ENCODE data around the gene TRABD. TPM values are rescaled to one million over a fixed set of nuclear protein-coding genes. Genes with fewer than 3 reads are reported as not detected.

TRABD gene
- total RNA-seq, 1 experiment from 2014 or later: 19.2 TPM

DNA sequence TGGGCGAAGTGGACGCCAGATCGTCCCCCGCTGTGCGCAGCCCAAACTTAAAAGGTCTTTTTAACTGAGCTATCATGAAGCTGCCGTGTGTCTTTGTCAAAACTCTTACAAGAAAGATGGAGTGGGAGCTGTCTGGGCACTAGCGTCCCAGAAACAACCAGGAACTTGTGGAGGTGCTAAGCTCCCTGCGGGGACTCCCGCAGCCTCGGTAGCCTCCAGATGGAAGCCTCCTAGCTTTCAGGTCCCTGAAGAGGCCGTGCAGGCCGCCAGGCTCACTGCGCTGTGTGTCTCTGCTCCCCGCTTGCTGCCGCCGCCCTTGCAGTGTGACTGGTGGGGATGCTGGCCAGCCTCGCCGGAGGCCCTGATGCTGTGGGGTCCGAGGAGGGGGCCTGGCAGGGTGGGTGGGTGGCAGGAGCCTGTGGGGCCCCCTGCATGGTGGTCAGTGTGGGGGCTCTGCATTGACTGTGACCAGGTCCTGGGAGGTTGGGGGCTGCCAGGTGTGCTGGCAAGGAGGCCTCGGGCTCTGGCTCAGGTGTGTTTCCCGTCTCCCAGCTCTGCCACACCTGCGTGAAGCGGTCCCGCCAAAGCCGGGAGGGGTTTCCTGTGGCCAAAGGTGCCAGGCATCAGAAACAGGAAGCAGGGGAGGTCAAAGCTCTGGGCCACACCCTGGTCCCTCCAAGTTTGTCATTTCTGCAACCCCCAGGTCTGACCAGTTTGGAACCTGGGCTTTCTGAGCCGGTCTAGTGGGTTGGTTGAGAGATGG is 1.2 kb downstream of the TRABD start:
- DNase-seq (ENCODE audit: low spot score): no peak

DNA sequence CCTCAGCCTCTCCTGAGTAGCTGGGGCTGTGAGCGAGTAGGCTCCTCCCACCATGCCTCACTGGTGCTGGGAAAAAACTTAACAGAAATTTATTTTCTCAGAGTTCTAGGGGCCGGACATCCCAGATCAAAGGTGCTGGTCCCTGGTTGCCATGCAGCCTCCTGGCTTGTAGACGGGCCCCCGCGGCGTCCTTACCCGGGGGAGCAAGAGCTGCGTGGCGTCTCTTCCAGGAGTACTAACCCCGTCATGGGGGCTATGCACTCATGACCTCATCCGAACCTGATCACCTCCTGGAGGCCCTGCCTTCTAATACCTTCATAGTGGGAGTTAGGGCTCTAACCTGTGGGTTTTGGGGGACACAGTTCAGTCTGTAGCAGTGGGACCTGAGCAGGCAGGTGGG is 2.6 kb downstream of the TRABD start:
- DNase-seq (ENCODE audit: low spot score): no peak

DNA sequence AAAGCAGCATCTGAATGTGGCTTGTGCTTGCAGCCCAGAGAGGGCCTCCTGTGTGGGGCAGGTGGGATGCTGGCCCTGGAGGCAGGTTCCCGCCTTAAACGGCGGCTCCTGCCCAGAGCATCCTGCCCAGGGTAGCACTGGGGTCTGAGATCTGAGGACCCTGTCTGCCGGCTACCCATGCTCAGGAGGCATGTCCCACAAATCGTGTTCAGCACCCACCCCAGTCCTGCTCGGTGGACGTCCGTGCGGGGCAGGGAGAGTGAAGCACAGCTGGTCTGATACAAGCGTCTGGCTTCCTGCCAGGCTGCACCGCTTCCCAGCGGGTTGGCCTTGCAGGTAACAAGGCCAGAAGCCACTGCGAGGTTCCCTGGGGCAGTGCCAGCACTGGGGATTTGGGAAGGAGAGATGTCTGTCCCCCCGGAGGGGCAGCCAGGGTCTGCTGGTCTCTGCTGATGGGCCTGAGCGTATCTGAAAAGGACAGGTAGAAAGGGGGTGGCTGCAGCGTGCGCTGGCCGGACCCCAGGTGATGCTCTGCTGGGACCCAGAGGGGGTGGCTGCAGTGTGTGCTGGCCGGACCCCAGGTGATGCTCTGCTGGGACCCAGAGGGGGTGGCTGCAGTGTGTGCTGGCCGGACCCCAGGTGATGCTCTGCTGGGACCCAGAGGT is 3.6 kb downstream of the TRABD start:
- no peak for DNase-seq (ENCODE audit: low spot score)

DNA sequence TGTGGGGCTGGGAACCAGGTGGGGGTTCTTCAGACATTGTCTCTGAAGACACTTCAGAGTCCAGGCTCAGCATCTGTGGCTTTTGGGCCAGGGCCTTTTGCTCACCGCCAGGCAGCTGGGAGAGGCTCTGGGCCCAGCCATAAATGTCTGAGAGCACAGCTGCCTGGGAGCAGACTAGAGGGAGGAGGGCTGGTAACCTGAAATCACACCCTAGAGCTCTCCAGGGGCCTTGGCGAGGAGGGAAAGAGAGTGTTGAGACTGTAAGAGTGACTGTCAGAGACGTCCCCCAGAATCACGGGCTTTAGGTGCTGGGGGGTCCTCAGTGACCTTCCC is 4.1 kb downstream of the TRABD start:
- no peak for DNase-seq (ENCODE audit: low spot score)

DNA sequence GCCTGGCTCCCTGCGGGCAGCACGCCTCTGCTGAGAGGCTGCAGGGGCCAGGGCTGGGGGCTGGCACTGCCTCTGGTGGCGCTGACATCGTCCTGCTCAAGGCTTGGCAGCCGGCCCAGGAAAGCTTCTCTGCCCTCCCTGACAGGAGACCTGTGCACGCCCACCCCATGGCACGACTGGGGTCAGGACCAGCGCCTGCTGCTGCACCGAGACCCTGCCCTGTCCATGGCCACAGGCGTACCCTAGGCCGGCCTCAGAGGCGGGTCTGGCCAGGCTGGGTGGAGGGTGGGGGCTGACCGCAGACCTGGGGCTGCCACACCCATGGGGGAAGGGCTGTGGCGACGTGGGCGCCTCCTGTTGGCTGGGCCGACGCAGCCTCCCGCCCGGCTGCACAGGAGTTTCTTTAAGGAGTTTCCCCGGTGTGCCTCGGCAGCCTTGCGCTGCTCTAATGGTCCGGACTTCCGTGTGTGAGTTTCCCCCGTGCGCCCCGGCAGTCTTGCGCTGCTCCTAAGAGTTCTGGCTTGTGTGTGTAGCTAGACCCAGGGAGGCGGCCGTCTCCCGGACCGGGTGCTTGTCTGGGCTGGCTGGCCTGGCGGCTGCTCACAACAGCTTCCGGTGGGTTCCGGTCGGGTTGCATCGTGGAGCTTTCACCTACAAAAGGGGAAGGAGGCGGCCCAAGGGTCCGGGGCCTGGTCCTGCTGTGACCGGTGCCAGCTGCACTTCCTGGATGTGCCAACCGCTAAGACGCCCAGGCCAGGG is 4.6 kb downstream of the TRABD start:
- DNase-seq (ENCODE audit: low spot score): no peak

DNA sequence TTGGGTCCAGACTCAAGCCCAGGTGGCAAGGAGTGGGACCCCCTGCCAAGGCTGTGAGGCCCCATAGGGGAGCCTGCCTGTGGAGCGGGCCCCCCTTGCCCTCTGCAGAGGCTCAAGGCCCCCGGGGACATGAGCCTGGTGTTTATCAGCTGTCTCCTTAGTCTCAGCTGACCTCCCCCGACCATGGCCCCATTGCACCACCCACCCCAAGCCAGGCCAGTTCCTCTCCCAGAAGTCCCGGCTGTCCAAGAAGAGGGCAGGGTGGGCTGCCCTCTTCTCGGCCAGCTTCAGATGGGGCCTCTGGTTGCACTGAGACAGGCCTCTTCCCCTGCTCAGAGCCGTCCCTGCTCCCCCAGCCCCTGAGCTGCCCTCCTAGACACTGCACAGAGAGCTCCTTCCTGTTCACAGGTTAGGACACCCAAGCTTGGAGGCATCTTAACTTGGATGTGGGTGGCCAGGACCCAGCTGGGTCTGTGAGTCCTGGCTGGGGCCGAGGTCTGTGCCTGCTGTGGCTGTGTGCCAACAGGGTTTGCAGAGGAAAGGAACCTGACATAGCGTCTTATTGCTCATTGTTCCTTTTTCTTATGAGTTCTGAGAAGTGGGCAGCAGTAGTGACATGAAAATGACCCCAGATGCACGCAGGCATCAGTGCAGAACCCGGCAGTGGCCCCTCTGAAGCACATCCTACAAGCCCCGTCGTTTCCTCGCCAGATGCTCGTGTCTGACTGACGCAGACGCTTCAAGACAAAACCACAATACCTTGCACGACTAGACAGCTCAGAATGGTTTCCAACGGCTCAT is 5.4 kb downstream of the TRABD start:
- no peak for DNase-seq (ENCODE audit: low spot score)

DNA sequence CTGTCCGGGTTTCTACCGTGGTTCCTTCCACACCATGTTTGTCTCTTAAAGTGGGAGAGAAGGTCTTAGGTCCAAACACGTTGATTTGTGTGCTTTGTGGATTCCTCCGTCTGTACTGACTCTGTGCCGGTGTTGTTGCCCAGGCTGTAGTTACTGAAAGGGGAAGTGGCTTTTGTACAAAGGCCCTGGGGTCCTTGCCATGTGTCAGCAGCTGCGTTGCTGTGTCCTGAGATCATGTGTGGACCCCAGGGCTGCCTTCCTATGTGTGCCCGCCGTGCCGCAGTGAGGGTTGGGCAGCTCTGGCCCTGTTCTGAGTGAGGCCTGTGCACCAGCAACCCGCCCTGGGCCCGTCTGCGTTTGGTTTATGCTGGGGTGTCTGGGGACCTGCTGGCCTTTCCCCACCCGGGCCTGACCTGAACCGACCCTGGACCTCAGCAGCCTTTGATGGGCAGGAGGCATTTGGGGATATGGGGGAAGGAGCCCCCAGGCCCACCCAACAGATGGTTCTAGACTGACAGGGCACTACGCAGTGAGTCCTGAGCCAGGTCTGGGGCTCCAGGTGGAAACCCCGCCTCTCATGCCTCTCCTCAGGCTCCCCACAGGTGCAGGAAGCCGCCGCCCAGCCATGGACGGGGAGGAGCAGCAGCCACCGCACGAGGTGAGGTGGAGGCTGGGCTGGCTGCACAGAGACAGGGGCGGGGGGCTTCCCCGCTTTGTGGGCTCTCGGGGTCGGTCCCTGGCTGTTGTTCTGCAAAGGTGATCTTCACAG is 6.9 kb downstream of the TRABD start:
- no peak for DNase-seq (ENCODE audit: low spot score)

DNA sequence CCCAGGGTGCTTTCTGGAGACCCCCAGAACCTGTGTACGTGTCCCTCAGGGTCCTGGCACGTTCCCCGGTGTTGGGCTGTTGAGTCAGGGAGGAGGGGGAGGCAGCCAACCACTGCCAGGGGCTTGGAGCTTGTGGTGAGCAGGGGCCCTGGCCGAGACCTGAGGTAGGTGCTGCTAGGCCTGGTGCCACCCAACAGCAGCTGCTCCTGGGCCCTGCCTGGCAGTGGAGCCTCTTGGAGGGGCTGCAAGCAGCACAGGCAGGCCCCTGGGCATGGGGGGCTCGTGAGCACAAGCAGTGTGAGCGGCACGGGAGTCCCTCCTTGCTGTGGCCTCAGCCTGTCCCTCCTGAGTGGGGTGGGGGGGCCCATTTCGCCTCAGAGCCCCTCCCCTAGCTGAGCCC is 7.9 kb downstream of the TRABD start:
- no peak for DNase-seq (ENCODE audit: low spot score)

DNA sequence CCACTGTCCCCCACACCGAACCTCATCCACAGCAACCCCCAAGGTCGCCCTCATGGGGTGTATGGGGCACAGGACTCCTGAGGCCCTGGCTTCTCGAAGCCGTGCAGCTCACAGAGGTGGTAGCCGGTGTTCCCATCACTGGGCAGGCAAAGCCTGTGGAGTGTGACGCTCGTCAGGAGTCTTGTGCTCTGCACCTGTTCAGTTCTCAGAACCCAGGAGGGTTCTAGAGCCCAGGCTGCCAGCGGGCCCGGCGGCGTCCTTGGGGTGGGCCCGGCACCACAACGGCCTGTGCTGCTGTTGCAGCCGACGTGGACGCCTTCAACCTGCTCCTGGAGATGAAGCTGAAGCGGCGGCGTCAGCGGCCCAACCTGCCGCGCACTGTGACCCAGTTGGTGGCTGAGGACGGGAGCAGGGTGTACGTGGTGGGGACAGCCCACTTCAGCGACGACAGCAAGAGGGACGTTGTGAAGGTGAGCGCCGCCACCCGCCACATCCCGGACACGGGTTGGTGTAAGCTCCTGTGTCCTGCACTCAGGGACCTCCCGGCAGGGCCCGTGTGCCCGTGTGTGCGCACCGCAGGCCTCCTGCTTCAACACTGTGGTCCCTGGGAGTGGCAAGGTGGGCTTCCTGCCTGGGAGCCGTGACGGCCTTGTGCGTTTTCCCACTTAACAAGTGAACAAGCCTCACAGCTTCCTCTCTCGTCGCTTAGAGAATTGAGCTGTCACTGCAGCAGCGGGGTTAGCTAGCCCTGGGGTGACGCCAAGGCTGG is 8.5 kb downstream of the TRABD start:
- DNase-seq (ENCODE audit: low spot score): no peak

DNA sequence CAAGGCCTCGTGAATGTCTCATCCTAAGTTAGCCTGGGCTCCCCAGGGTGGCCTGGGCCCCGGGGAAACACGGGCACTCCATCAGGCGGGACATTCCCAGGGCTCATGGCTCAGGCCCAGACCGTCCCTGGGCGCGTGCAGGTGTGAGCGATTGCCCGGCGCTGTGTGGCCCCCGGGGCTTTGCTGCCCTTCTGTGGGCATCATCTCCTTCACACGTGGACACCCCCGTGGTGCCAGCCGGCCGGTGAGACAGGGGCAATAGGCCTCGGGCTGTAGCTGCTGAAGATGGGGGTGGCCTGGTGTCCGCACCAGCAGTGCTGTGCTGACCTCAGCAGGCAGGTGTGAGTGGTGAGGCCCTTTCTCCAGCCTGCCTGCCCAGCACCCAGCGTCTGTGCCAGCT is 10.5 kb downstream of the TRABD start:
- DNase-seq (ENCODE audit: low spot score): no peak

DNA sequence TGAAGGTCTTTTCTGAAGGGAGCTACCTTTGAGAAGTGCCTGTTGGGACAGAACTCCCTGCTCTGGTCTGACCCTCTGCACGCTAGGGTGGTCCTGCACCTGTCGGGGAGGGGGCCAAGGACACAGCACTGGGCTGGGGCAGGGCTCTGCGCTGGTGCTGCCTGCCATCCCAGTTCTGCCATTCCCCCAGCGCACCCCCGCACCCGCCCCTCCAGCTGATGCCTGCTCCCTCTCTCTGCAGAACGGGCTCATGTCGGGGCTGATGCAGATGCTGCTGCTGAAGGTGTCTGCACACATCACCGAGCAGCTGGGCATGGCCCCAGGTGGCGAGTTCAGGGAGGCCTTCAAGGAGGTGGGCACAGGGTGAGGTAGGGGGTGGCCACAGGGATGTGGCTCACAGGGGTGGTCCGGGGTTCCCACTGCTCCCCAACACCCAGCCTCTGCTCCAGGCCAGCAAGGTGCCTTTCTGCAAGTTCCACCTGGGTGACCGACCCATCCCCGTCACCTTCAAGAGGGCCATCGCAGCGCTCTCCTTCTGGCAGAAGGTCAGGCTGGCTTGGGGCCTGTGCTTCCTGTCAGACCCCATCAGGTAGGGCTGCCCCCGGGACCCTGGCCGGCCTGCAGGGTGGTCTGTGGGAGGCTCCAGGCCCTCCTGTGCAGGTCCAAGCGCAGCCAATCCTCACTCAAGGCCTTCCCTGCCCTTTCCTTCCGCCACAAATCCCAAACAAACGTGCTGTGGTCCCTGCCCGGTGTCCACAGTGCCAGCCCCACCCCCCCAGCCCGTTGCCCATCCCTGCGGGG is 11.5 kb downstream of the TRABD start:
- DNase-seq (ENCODE audit: low spot score): no peak

DNA sequence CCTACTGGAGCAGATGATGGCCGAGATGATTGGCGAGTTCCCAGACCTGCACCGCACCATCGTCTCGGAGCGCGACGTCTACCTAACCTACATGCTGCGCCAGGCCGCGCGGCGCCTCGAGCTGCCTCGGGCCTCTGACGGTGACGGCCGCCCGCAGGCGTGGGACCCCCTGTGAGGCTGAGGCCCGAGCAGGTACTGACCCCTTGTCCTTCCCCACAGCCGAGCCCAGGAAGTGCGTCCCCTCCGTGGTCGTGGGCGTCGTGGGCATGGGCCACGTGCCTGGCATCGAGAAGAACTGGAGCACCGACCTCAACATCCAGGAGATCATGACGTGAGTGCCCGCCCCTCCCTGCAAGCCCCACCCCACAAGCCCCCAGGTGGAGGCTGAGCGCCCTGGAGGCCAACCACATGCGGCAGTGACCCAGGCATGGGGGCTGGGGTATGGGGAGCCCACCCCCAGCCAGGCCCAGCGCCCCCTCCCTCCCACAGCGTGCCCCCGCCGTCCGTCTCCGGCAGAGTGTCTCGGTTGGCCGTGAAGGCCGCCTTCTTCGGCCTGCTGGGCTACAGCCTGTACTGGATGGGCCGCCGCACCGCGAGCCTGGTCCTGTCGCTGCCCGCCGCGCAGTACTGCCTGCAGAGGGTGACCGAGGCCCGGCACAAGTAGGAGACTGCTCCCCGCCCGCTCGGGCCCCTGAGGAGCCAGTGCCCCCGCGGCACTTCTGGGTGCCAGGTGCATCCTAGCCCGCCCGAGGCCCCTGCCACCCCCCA is 12.3 kb downstream of the TRABD start:
- no peak for DNase-seq (ENCODE audit: low spot score)

DNA sequence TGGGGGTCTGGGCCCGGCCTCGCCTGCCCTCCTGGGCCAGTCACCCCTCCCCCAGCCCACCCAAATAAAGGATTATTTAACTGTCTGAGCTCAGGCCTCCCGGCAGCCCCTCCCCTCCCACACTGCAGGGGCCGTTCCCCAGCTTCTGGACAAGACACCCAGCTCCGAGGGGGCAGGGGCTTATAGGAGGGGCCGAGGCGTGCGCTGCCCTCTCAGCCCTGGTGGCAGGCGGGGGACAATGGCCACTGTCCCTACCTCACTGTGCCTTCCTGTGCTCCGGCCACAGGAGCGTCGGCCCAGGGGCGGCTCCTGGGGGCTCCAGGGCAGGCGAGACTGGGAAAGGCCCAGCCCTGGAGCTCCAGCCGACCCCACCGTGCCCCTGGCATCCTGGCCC is 12.9 kb downstream of the TRABD start:
- no peak for DNase-seq (ENCODE audit: low spot score)

DNA sequence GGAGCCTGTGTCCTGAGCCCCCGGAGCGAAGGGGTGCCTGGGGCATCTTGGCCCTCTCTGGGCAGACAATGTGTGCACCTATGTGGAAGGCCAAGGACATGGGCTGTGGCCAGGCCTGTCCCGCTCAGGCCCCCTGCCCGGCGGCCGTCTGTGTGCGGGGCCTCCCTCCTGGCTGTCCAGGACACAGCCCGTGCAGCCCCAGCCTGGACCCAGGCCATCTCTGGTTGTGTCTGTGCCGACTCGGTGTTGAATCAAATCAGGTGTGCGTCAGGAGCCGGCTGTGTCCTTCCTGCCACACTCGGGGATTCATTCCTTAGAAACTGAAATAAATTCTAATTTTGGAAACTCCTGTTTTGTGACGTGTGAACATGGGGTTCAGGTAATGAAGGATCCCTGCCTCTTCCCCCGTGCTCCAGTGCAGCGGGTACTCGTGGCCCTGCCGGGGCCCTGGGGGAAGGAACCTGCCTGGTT is 13.6 kb downstream of the TRABD start:
- no peak for DNase-seq (ENCODE audit: low spot score)

DNA sequence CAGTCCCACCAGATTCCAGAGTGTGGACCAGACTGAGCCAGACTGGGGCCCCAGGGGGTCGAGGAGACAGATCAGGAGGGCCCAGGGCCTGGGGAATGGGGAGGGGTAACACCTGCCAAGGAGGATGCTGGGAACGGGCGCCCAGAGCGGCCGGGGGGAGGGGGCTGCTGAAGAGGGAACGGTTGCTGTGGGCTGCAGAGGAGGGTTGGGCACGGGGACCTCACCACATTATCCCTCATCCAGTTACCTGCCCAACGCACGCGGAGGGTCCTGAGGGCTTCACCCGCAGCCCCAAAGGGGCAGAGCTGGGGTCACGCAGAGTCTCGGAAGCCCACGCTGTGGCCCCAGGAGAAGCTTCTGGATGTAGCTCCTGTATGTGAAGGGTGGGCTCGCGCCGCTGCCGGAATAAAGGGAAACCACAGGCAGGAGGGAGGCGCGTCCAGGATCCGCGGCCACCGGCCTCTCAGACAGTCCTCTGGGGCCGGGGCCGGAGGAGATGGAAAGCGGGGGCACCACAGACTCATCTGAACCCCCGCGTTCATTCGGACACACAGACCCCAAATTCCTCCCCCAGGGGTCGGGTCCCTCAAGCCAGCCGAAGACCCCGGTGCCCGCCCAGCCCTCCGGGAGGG is 14.2 kb downstream of the TRABD start:
- DNase-seq (ENCODE audit: low spot score): no peak

DNA sequence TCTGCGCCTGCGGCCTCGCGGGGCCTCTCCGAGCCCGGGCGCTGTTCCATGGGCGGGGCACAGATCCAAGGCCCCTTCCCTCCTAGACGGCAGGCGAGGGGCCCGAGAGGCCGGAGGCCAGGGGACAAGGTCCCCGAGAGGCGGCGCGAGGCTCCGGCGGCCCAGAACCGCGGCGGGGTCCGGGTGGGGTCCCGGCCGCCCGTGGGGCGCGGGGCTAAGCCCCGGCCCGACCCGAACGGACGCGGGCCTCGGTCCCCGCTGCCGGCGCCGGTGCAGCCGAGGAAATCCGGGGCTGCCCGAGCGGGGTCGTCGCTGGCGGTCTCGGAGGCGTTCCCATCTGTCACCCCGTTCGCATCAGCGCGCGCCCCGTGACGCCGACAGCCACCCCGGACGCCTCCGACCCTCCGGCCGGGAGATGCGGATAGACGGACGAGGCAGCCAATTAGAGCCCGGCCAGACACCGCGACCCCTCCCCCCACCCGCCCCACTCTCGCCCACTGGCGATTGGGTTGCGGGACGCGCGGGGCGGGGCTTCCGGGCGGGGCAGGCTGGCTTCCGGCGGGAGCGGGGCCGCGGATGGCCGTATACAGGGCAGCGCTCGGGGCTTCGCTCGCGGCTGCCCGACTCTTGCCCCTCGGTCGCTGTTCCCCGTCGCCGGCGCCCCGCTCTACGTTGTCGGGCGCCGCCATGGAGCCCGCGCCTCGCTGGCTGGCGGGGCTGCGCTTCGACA is 14.9 kb downstream of the TRABD start, which contains the start of gene SELENOO:
Gene SELENOO (plus strand): TSS at position 551 of the 730 bp plus-strand sequence. CDS start 26 bp downstream, at position 577.
- DNase-seq (ENCODE audit: low spot score): peak; percentile 60

Data from A172 (cell line).